ENCODE data around the gene BCAP29. TPM values are rescaled to one million over a fixed set of nuclear protein-coding genes. Genes with fewer than 3 reads are reported as not detected.

The BCAP29 gene
- total and polyA plus RNA-seq, 10 donors, result 11.2 to 139 (median 39.0) TPM

- 3 to 5% (median 4%) methylated on average over 19 to 21 of the region's 21 CpGs for WGBS, 5 donors
- Histone ChIP-seq H3K9me3 (no peaks in the 10 kb centered on the region), H3K27ac (peak overlapping the region; percentile 43 to 96 (median 94)), H3K4me1 (peaks cover 12 to 68% (median 55%) of the 10 kb centered on the region in 6 donors), H3K27me3 (replicated peaks in 1 of 7) (no peaks in the 10 kb centered on the region), H3K36me3 (peaks cover 0 to 2% (median 0%) of the 10 kb centered on the region in 6 donors), H3K4me3 (peak overlapping the region; percentile 58 to 98 (median 90))
- no peak for DNase-seq
- intact Hi-C loops (cut with DNase I; ENCODE audit: low total_unique reads), result no loop called here
- no peak for TF ChIP-seq POLR2A (IDR thresholded peaks at IDR 0.05)
- no peak for TF ChIP-seq CTCF (IDR thresholded peaks at IDR 0.05 in 8 of 11, conservative IDR thresholded peaks at IDR 0.05 in 3 of 11)
Measured at GRCh38 chr7:107563081-107563774, 16.8 kb upstream of the BCAP29 start.

GRCh38 chr7:107563775-107564552 lies 16.1 kb upstream of the BCAP29 start, which contains the start of the genes COG5 and DUS4L:
TSS of gene COG5 (minus strand) at chr7:107563920. CDS start at chr7:107563896, 24 bp downstream.
TSS of gene DUS4L (plus strand) at chr7:107563971. CDS start at chr7:107567071, 3,100 bp downstream.
- 0% methylated on average over 11 to 55 of the region's 55 CpGs for WGBS, 5 donors
- Histone ChIP-seq H3K4me3 (peak within 1 kb of the TSS; percentile 58 to 98 (median 90)), H3K36me3 (no peaks in the 10 kb centered on the region), H3K9me3 (no peaks in the 10 kb centered on the region), H3K27ac (peak within 1 kb of the TSS; percentile 43 to 96 (median 94)), H3K4me1 (peaks cover 12 to 65% (median 55%) of the 10 kb centered on the region in 6 donors), H3K27me3 (replicated peaks in 1 of 7) (no peaks in the 10 kb centered on the region)
- DNase-seq, result peak; percentile 95
- intact Hi-C loops (cut with DNase I; ENCODE audit: low total_unique reads), result no loop called here
- TF ChIP-seq POLR2AphosphoS5 (IDR thresholded peaks at IDR 0.05), result peak; percentile 92 to 97 (median 95)
- no peak for TF ChIP-seq CTCF (IDR thresholded peaks at IDR 0.05 in 8 of 11, conservative IDR thresholded peaks at IDR 0.05 in 3 of 11)
- TF ChIP-seq POLR2A (IDR thresholded peaks at IDR 0.05), result peak in 2 of 3 donors; percentile 6 to 28

- Histone ChIP-seq H3K27me3 (replicated peaks in 1 of 7) (no peaks in the 10 kb centered on the region), H3K27ac (peak overlapping the region in 7 of 8 donors; percentile 87 to 96 (median 94)), H3K4me3 (peak overlapping the region; percentile 58 to 98 (median 90)), H3K4me1 (peaks cover 12 to 58% (median 49%) of the 10 kb centered on the region in 6 donors), H3K9me3 (no peaks in the 10 kb centered on the region), H3K36me3 (peaks cover 0 to 2% (median 0%) of the 10 kb centered on the region in 6 donors)
- TF ChIP-seq CTCF (IDR thresholded peaks at IDR 0.05 in 8 of 11, conservative IDR thresholded peaks at IDR 0.05 in 3 of 11) (no peak), POLR2AphosphoS5 (IDR thresholded peaks at IDR 0.05) (no peak)
- 53 to 61% (median 58%) methylated on average over 9 of the region's 9 CpGs for WGBS, 5 donors
- intact Hi-C loops (cut with DNase I; ENCODE audit: low total_unique reads), result no loop called here
- no peak for DNase-seq
Measured at GRCh38 chr7:107564553-107565298, 15.3 kb upstream of the BCAP29 start.

All from spleen (tissue), 11 donors.